ENCODE measurements around the gene SLC35F3.

SLC35F3 gene

GRCh38 chr1:234316937-234317336 lies 412.5 kb downstream of the SLC35F3 start:
- no peak for DNase-seq (ENCODE audit: low read depth, low spot score)

GRCh38 chr1:234320069-234320468 lies 415.6 kb downstream of the SLC35F3 start:
- DNase-seq (ENCODE audit: low read depth, low spot score) = no peak

- DNase-seq (ENCODE audit: low read depth, low spot score) = no peak
These were observed 416.1 kb downstream of the SLC35F3 start for GRCh38 chr1:234320549-234320948.

- DNase-seq (ENCODE audit: low read depth, low spot score) = no peak
These were observed 416.8 kb downstream of the SLC35F3 start for GRCh38 chr1:234321231-234321630.

- DNase-seq (ENCODE audit: low read depth, low spot score) = no peak
These were observed 417.6 kb downstream of the SLC35F3 start for GRCh38 chr1:234322097-234322496.

- DNase-seq (ENCODE audit: low read depth, low spot score) = no peak
These were observed 418.5 kb downstream of the SLC35F3 start for GRCh38 chr1:234322979-234323378.

GRCh38 chr1:234324821-234325220 lies 420.3 kb downstream of the SLC35F3 start:
- DNase-seq (ENCODE audit: low read depth, low spot score) = no peak

- no peak for DNase-seq (ENCODE audit: low read depth, low spot score)
These were observed 421.5 kb downstream of the SLC35F3 start for GRCh38 chr1:234325878-234326496.

- DNase-seq (ENCODE audit: low read depth, low spot score) = peak; percentile 80
These were observed 422.3 kb downstream of the SLC35F3 start for GRCh38 chr1:234326497-234327366.

GRCh38 chr1:234327577-234328164 lies 423.2 kb downstream of the SLC35F3 start:
- DNase-seq (ENCODE audit: low read depth, low spot score) = no peak

GRCh38 chr1:234330843-234331215 lies 426.4 kb downstream of the SLC35F3 start:
- no peak for DNase-seq (ENCODE audit: low read depth, low spot score)

- DNase-seq (ENCODE audit: low read depth, low spot score) = no peak
These were observed 427.0 kb downstream of the SLC35F3 start for GRCh38 chr1:234331507-234331906.

GRCh38 chr1:234336359-234336758 lies 431.9 kb downstream of the SLC35F3 start:
- no peak for DNase-seq (ENCODE audit: low read depth, low spot score)

GRCh38 chr1:234337233-234337632 lies 432.8 kb downstream of the SLC35F3 start:
- no peak for DNase-seq (ENCODE audit: low read depth, low spot score)

- no peak for DNase-seq (ENCODE audit: low read depth, low spot score)
These were observed 436.1 kb downstream of the SLC35F3 start for GRCh38 chr1:234340528-234340927.

- no peak for DNase-seq (ENCODE audit: low read depth, low spot score)
These were observed 438.3 kb downstream of the SLC35F3 start for GRCh38 chr1:234342774-234343173.

- no peak for DNase-seq (ENCODE audit: low read depth, low spot score)
These were observed 440.8 kb downstream of the SLC35F3 start for GRCh38 chr1:234345237-234345636.

- DNase-seq (ENCODE audit: low read depth, low spot score) = no peak
These were observed 444.5 kb downstream of the SLC35F3 start for GRCh38 chr1:234348964-234349363.

- DNase-seq (ENCODE audit: low read depth, low spot score) = no peak
These were observed 451.5 kb downstream of the SLC35F3 start for GRCh38 chr1:234355782-234356510.

GRCh38 chr1:234356615-234357269 lies 452.3 kb downstream of the SLC35F3 start:
- DNase-seq (ENCODE audit: low read depth, low spot score) = peak; percentile 40

GRCh38 chr1:234357831-234358230 lies 453.4 kb downstream of the SLC35F3 start:
- DNase-seq (ENCODE audit: low read depth, low spot score) = no peak
